ENCODE data around the gene LEFTY2.
"Not testable (repeated sequence)": the region's sequence is repeated elsewhere in the genome, so short reads cannot be mapped to it uniquely, and the experiment has no call there.

- not testable (repeated sequence) for TF ChIP-seq POLR2AphosphoS5, GABPA (IDR thresholded peaks at IDR 0.05; ENCODE audit: low read depth)
These were observed 4.9 kb downstream of the LEFTY2 start for GRCh38 chr1:225936086-225936485.
